ENCODE results near the gene DIAPH1. TPM values are rescaled to one million over a fixed set of nuclear protein-coding genes. Genes with fewer than 3 reads are reported as not detected.

The DIAPH1 gene
- total and polyA plus RNA-seq, 4 donors, result 51.5 to 74.7 (median 70.9) TPM

DNA sequence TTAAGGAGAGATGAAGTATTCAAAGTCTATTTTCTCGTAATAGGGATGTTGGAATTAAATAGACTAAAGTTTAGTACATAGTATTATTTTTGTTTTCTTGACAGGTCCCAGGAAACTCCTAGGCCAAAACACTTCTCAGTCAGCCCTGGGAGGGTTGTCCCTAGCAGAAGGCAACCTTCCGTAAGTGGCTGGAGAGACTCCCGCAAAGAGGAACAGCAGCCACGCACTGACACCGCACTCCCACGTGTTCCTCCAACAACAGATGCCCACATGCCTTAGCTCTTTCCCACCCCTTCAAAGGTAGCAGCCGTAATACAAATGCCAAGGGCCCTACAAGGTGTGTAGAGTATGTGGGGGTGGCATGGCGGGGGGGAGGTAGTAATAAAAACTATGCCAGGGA, 101.5 kb downstream of the DIAPH1 start (continued):
- TF ChIP-seq, protein P1, sequence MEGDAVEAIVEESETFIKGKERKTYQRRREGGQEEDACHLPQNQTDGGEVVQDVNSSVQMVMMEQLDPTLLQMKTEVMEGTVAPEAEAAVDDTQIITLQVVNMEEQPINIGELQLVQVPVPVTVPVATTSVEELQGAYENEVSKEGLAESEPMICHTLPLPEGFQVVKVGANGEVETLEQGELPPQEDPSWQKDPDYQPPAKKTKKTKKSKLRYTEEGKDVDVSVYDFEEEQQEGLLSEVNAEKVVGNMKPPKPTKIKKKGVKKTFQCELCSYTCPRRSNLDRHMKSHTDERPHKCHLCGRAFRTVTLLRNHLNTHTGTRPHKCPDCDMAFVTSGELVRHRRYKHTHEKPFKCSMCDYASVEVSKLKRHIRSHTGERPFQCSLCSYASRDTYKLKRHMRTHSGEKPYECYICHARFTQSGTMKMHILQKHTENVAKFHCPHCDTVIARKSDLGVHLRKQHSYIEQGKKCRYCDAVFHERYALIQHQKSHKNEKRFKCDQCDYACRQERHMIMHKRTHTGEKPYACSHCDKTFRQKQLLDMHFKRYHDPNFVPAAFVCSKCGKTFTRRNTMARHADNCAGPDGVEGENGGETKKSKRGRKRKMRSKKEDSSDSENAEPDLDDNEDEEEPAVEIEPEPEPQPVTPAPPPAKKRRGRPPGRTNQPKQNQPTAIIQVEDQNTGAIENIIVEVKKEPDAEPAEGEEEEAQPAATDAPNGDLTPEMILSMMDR (IDR thresholded peaks at IDR 0.05; ENCODE audit: low read depth, low read length, missing input control), result no peak
- no peak for TF ChIP-seq YY1 (IDR thresholded peaks at IDR 0.05)
- no peak for TF ChIP-seq EGR1 (IDR thresholded peaks at IDR 0.05; ENCODE audit: low read depth in 2 of 2)

DNA sequence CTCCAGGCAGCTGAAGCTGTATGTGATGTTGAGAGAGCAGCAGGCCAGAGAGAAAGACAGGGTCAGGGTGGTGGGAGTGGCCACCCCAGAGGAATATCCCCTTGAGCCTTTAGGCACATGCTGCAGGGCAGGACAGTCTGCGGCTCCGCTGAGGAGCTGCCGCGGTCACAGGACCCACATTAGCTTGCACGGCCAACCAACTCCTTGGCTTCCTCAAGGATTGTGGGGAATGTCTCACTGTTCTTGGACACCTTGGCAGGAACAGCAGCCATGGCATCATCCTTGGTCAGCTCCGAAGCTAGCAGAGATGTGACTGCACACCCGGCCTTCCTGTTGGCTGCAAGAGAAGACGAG, 102.2 kb downstream of the DIAPH1 start:
- no peaks in the 10 kb centered on the region for H3K27me3 ChIP-seq (ENCODE audit: control insufficient read depth in 4 of 4, insufficient read depth in 4 of 4, low read length in 3 of 4)
- no peak overlapping the region for H3K4me3 ChIP-seq (ENCODE audit: low read depth in 1 of 3, low read length in 3 of 3)
- peak overlapping the region in 1 of 2 donors; percentile 31 for H3K27ac ChIP-seq (ENCODE audit: low read depth in 1 of 2, low read length in 2 of 2)
- peaks cover 4 to 20% (median 7%) of the 10 kb centered on the region in 4 donors for H3K4me1 ChIP-seq (ENCODE audit: control insufficient read depth in 4 of 4, insufficient read depth in 4 of 4, low read length in 3 of 4)
- WGBS, result 83% methylated on average over 8 of the region's 8 CpGs
- no peak for DNase-seq (ENCODE audit: low spot score)
- TF ChIP-seq, protein P2, sequence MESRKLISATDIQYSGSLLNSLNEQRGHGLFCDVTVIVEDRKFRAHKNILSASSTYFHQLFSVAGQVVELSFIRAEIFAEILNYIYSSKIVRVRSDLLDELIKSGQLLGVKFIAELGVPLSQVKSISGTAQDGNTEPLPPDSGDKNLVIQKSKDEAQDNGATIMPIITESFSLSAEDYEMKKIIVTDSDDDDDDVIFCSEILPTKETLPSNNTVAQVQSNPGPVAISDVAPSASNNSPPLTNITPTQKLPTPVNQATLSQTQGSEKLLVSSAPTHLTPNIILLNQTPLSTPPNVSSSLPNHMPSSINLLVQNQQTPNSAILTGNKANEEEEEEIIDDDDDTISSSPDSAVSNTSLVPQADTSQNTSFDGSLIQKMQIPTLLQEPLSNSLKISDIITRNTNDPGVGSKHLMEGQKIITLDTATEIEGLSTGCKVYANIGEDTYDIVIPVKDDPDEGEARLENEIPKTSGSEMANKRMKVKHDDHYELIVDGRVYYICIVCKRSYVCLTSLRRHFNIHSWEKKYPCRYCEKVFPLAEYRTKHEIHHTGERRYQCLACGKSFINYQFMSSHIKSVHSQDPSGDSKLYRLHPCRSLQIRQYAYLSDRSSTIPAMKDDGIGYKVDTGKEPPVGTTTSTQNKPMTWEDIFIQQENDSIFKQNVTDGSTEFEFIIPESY (IDR thresholded peaks at IDR 0.05), result no peak
- no peak for TF ChIP-seq FOXA2 (IDR thresholded peaks at IDR 0.05)
- no peak for TF ChIP-seq JUND (IDR thresholded peaks at IDR 0.05)
- TF ChIP-seq EGR1 (IDR thresholded peaks at IDR 0.05; ENCODE audit: low read depth in 2 of 2), result no peak
- no peak for TF ChIP-seq HNF4G (IDR thresholded peaks at IDR 0.05)
- no peak for TF ChIP-seq HNF4A (conservative IDR thresholded peaks at IDR 0.05)
- no peak for TF ChIP-seq YY1 (IDR thresholded peaks at IDR 0.05)
- TF ChIP-seq, protein P3, sequence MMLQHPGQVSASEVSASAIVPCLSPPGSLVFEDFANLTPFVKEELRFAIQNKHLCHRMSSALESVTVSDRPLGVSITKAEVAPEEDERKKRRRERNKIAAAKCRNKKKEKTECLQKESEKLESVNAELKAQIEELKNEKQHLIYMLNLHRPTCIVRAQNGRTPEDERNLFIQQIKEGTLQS (IDR thresholded peaks at IDR 0.05), result no peak
- peaks cover 17 to 49% (median 40%) of the 10 kb centered on the region in 4 donors for H3K36me3 ChIP-seq (ENCODE audit: control insufficient read depth in 4 of 4, insufficient read depth in 3 of 4, low read depth in 1 of 4, low read length in 3 of 4)
- H3K9ac ChIP-seq (ENCODE audit: low read depth in 1 of 2, low read length in 2 of 2), result no peak overlapping the region
- no peaks in the 10 kb centered on the region for H3K9me3 ChIP-seq (ENCODE audit: control insufficient read depth in 4 of 4, low read length in 3 of 4)

DNA sequence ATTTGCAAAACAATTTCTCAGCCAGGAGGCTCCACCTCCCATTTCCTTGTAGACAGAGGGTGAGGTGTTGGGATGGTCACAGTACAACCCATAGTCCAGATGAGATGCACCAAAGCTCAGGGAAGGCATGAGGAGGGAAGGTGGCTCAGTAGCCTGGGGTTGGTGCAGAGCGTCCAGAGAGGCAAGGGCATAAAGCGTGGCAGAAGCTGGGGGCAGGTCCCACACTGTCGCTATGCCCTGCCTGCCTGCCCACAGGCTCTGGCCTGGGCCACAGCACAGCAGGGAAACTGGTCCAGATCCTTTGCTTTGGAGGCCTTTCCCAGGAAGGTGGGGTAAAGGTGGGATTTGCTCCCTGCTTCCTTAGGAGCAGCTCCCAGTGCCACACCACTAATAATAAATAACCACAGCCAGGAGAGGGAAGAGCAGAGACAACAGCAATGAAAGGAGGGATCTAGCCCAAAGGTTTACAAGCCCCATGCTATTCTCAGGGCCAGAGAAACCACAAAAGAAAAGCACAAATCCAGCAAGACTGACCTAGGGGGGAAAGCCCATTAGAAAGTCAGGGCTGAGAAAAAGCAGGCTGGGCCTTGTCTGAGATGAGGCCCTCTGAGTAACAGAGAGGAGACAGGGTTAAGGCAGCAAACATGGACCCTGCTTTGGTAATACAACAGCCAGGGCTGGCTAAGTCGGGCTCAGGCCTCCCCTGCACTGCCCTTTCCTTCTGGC, 102.7 kb downstream of the DIAPH1 start:
- H3K27me3 ChIP-seq (ENCODE audit: control insufficient read depth in 4 of 4, insufficient read depth in 4 of 4, low read length in 3 of 4), result no peaks in the 10 kb centered on the region
- no peak for DNase-seq (ENCODE audit: low spot score)
- peak overlapping the region in 1 of 2 donors; percentile 31 for H3K27ac ChIP-seq (ENCODE audit: low read depth in 1 of 2, low read length in 2 of 2)
- WGBS, result 90% methylated on average over 4 of the region's 4 CpGs
- TF ChIP-seq HNF4A (conservative IDR thresholded peaks at IDR 0.05) (no peak), FOXA2 (IDR thresholded peaks at IDR 0.05) (no peak)
- no peak overlapping the region for H3K9ac ChIP-seq (ENCODE audit: low read depth in 1 of 2, low read length in 2 of 2)
- H3K9me3 ChIP-seq (ENCODE audit: control insufficient read depth in 4 of 4, low read length in 3 of 4), result no peaks in the 10 kb centered on the region
- H3K4me3 ChIP-seq (ENCODE audit: low read depth in 1 of 3, low read length in 3 of 3), result no peak overlapping the region
- peaks cover 17 to 45% (median 40%) of the 10 kb centered on the region in 4 donors for H3K36me3 ChIP-seq (ENCODE audit: control insufficient read depth in 4 of 4, insufficient read depth in 3 of 4, low read depth in 1 of 4, low read length in 3 of 4)
- H3K4me1 ChIP-seq (ENCODE audit: control insufficient read depth in 4 of 4, insufficient read depth in 4 of 4, low read length in 3 of 4), result peaks cover 4 to 20% (median 7%) of the 10 kb centered on the region in 4 donors

DNA sequence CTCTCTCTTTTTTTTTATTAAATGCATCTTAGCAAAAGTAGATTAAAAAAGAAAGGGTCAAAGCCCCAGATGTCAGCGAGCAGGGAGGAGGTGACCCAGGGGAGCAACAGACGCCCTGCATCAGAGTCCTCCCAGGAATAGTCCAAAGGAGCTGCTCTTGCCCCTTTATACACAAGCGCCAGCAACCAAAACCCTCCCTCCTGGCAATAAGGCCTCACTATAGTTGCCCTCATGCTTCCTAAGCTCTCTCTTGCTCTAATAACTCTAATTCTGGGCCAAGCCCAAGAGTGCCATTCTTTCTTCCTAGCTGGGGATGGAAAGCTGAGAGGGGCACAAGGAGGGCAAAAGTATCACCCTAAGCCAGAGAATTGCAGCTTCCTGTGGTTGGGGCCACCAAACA, 103.7 kb downstream of the DIAPH1 start:
- no peak for DNase-seq (ENCODE audit: low spot score)
- TF ChIP-seq GABPA (IDR thresholded peaks at IDR 0.05 in 1 of 2, conservative IDR thresholded peaks at IDR 0.05 in 1 of 2) (no peak), RXRA (IDR thresholded peaks at IDR 0.05) (peak in 1 of 2 donors; percentile 15), HNF4G (IDR thresholded peaks at IDR 0.05) (no peak), HNF4A (conservative IDR thresholded peaks at IDR 0.05) (peak in 1 of 2 donors; percentile 7)
- TF ChIP-seq, protein P4, sequence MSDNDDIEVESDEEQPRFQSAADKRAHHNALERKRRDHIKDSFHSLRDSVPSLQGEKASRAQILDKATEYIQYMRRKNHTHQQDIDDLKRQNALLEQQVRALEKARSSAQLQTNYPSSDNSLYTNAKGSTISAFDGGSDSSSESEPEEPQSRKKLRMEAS (IDR thresholded peaks at IDR 0.05), result no peak
- TF ChIP-seq, protein P5, sequence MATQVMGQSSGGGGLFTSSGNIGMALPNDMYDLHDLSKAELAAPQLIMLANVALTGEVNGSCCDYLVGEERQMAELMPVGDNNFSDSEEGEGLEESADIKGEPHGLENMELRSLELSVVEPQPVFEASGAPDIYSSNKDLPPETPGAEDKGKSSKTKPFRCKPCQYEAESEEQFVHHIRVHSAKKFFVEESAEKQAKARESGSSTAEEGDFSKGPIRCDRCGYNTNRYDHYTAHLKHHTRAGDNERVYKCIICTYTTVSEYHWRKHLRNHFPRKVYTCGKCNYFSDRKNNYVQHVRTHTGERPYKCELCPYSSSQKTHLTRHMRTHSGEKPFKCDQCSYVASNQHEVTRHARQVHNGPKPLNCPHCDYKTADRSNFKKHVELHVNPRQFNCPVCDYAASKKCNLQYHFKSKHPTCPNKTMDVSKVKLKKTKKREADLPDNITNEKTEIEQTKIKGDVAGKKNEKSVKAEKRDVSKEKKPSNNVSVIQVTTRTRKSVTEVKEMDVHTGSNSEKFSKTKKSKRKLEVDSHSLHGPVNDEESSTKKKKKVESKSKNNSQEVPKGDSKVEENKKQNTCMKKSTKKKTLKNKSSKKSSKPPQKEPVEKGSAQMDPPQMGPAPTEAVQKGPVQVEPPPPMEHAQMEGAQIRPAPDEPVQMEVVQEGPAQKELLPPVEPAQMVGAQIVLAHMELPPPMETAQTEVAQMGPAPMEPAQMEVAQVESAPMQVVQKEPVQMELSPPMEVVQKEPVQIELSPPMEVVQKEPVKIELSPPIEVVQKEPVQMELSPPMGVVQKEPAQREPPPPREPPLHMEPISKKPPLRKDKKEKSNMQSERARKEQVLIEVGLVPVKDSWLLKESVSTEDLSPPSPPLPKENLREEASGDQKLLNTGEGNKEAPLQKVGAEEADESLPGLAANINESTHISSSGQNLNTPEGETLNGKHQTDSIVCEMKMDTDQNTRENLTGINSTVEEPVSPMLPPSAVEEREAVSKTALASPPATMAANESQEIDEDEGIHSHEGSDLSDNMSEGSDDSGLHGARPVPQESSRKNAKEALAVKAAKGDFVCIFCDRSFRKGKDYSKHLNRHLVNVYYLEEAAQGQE (IDR thresholded peaks at IDR 0.05), result no peak
- WGBS, result 89% methylated on average over 3 of the region's 3 CpGs
- Histone ChIP-seq H3K27ac (ENCODE audit: low read depth in 1 of 2, low read length in 2 of 2) (peak overlapping the region; percentile 4 to 58), H3K4me3 (ENCODE audit: low read depth in 1 of 3, low read length in 3 of 3) (no peak overlapping the region), H3K9ac (ENCODE audit: low read depth in 1 of 2, low read length in 2 of 2) (no peak overlapping the region), H3K4me1 (ENCODE audit: control insufficient read depth in 4 of 4, insufficient read depth in 4 of 4, low read length in 3 of 4) (peaks cover 4 to 20% (median 7%) of the 10 kb centered on the region in 4 donors), H3K9me3 (ENCODE audit: control insufficient read depth in 4 of 4, low read length in 3 of 4) (no peaks in the 10 kb centered on the region), H3K27me3 (ENCODE audit: control insufficient read depth in 4 of 4, insufficient read depth in 4 of 4, low read length in 3 of 4) (no peaks in the 10 kb centered on the region), H3K36me3 (ENCODE audit: control insufficient read depth in 4 of 4, insufficient read depth in 3 of 4, low read depth in 1 of 4, low read length in 3 of 4) (peaks cover 17 to 46% (median 38%) of the 10 kb centered on the region in 4 donors)

Data from liver (tissue), 9 donors.